ENCODE results near the gene RAB11FIP4. TPM values are rescaled to one million over a fixed set of nuclear protein-coding genes. Genes with fewer than 3 reads are reported as not detected.

Gene RAB11FIP4
- total and polyA plus RNA-seq, 4 donors = 1.5 to 16.0 (median 3.3) TPM

- H3K4me1 ChIP-seq (ENCODE audit: control insufficient read depth in 4 of 4, insufficient read depth in 4 of 4, low read length in 3 of 4) = peaks cover 5 to 27% (median 22%) of the 10 kb centered on the region in 4 donors
- no peak for DNase-seq (ENCODE audit: low spot score)
- no peak overlapping the region for H3K9ac ChIP-seq (ENCODE audit: low read depth in 1 of 2, low read length in 2 of 2)
- no peak overlapping the region for H3K27ac ChIP-seq (ENCODE audit: low read depth in 1 of 2, low read length in 2 of 2)
- H3K27me3 ChIP-seq (ENCODE audit: control insufficient read depth in 4 of 4, insufficient read depth in 4 of 4, low read length in 3 of 4) = no peaks in the 10 kb centered on the region
- peaks cover 0 to 10% (median 1%) of the 10 kb centered on the region in 4 donors for H3K36me3 ChIP-seq (ENCODE audit: control insufficient read depth in 4 of 4, insufficient read depth in 3 of 4, low read depth in 1 of 4, low read length in 3 of 4)
- TF ChIP-seq CTCF (IDR thresholded peaks at IDR 0.05; ENCODE audit: low read depth, low read length, missing input control) (no peak), NR2F2 (IDR thresholded peaks at IDR 0.05) (no peak), REST (IDR thresholded peaks at IDR 0.05) (no peak), FOXA1 (IDR thresholded peaks at IDR 0.05) (no peak), EGR1 (IDR thresholded peaks at IDR 0.05; ENCODE audit: low read depth in 2 of 2) (no peak), ATF3 (IDR thresholded peaks at IDR 0.05) (no peak), RAD21 (IDR thresholded peaks at IDR 0.05) (no peak), HNF4G (IDR thresholded peaks at IDR 0.05) (no peak), TAF1 (conservative IDR thresholded peaks at IDR 0.05) (no peak), GABPA (IDR thresholded peaks at IDR 0.05 in 1 of 2, conservative IDR thresholded peaks at IDR 0.05 in 1 of 2) (no peak), SP1 (IDR thresholded peaks at IDR 0.05) (no peak), FOXA2 (IDR thresholded peaks at IDR 0.05) (no peak), JUND (IDR thresholded peaks at IDR 0.05) (no peak), MAX (IDR thresholded peaks at IDR 0.05) (no peak), ZBTB33 (IDR thresholded peaks at IDR 0.05) (no peak)
- no peaks in the 10 kb centered on the region for H3K9me3 ChIP-seq (ENCODE audit: control insufficient read depth in 4 of 4, low read length in 3 of 4)
- H3K4me3 ChIP-seq (ENCODE audit: low read depth in 1 of 3, low read length in 3 of 3) = no peak overlapping the region
- 77% methylated on average over 6 of the region's 6 CpGs for WGBS
Observed at GRCh38 chr17:31573861-31574260, 182.4 kb downstream of the RAB11FIP4 start.

GRCh38 chr17:31574458-31574857, 183.0 kb downstream of the RAB11FIP4 start:
- H3K36me3 ChIP-seq (ENCODE audit: control insufficient read depth in 4 of 4, insufficient read depth in 3 of 4, low read depth in 1 of 4, low read length in 3 of 4) = peaks cover 0 to 10% (median 1%) of the 10 kb centered on the region in 4 donors
- H3K9ac ChIP-seq (ENCODE audit: low read depth in 1 of 2, low read length in 2 of 2) = no peak overlapping the region
- no peak overlapping the region for H3K27ac ChIP-seq (ENCODE audit: low read depth in 1 of 2, low read length in 2 of 2)
- no peaks in the 10 kb centered on the region for H3K27me3 ChIP-seq (ENCODE audit: control insufficient read depth in 4 of 4, insufficient read depth in 4 of 4, low read length in 3 of 4)
- H3K4me3 ChIP-seq (ENCODE audit: low read depth in 1 of 3, low read length in 3 of 3) = no peak overlapping the region
- 98% methylated on average over 10 of the region's 10 CpGs for WGBS
- H3K4me1 ChIP-seq (ENCODE audit: control insufficient read depth in 4 of 4, insufficient read depth in 4 of 4, low read length in 3 of 4) = peaks cover 3 to 21% (median 16%) of the 10 kb centered on the region in 4 donors
- H3K9me3 ChIP-seq (ENCODE audit: control insufficient read depth in 4 of 4, low read length in 3 of 4) = no peaks in the 10 kb centered on the region
- no peak for DNase-seq (ENCODE audit: low spot score)
- TF ChIP-seq JUND (IDR thresholded peaks at IDR 0.05) (no peak), TAF1 (conservative IDR thresholded peaks at IDR 0.05) (no peak), MAX (IDR thresholded peaks at IDR 0.05) (no peak), YY1 (IDR thresholded peaks at IDR 0.05) (no peak), ATF3 (IDR thresholded peaks at IDR 0.05) (no peak), HNF4A (conservative IDR thresholded peaks at IDR 0.05) (no peak), HNF4G (IDR thresholded peaks at IDR 0.05) (no peak), SP1 (IDR thresholded peaks at IDR 0.05) (no peak), RXRA (IDR thresholded peaks at IDR 0.05) (no peak), REST (IDR thresholded peaks at IDR 0.05) (no peak), NR2F2 (IDR thresholded peaks at IDR 0.05) (no peak), RAD21 (IDR thresholded peaks at IDR 0.05) (no peak)

All from liver (tissue), 9 donors.